Measurements from ENCODE around the gene UQCR10. TPM values are rescaled to one million over a fixed set of nuclear protein-coding genes. Genes with fewer than 3 reads are reported as not detected.
A peak's percentile ranks its signal among the peaks of the same experiment; 100 is the strongest.

Gene UQCR10
- total RNA-seq, 1 experiment from 2014 or later: 147 TPM

GRCh38 chr22:29718949-29719898, 47.9 kb upstream of the UQCR10 start:
- no peak overlapping the region for H3K27ac Mint-ChIP-seq (ENCODE audit: unreplicated experiment)
- intact Hi-C loops (cut with micrococcal nuclease; ENCODE audit: unreplicated experiment): no loop called here
- Histone ChIP-seq H3K4me3 (ENCODE audit: low read depth, low read length) (no peak overlapping the region; the same call in 1 of the 2 replicates), H3K27me3 (replicated peaks; ENCODE audit: control insufficient read depth, insufficient read depth, low read length) (no peaks in the 10 kb centered on the region; the same call in 1 of the 2 replicates), H3K9me3 (no peaks in the 10 kb centered on the region), H3K4me1 (no peaks in the 10 kb centered on the region), H3K36me3 (ENCODE audit: control insufficient read depth, insufficient read depth, low read length) (no peaks in the 10 kb centered on the region)
- TF ChIP-seq, protein P1, sequence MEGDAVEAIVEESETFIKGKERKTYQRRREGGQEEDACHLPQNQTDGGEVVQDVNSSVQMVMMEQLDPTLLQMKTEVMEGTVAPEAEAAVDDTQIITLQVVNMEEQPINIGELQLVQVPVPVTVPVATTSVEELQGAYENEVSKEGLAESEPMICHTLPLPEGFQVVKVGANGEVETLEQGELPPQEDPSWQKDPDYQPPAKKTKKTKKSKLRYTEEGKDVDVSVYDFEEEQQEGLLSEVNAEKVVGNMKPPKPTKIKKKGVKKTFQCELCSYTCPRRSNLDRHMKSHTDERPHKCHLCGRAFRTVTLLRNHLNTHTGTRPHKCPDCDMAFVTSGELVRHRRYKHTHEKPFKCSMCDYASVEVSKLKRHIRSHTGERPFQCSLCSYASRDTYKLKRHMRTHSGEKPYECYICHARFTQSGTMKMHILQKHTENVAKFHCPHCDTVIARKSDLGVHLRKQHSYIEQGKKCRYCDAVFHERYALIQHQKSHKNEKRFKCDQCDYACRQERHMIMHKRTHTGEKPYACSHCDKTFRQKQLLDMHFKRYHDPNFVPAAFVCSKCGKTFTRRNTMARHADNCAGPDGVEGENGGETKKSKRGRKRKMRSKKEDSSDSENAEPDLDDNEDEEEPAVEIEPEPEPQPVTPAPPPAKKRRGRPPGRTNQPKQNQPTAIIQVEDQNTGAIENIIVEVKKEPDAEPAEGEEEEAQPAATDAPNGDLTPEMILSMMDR (IDR thresholded peaks at IDR 0.05; ENCODE audit: insufficient read depth in 1 of 2, low read depth in 1 of 2, low read length in 1 of 2, severe bottlenecking in 1 of 2, unreplicated experiment in 1 of 2): no peak
- ChIA-PET POLR2A (no interaction called here), CTCF (interaction anchor here (2.3 kb wide), 1 partner anchor 83 kb away, joined by 5 read pairs; no protein-coding TSS in a partner anchor)
- peak overlapping the region; percentile 48 for H3K4me3 Mint-ChIP-seq (ENCODE audit: unreplicated experiment)
- no TSS peak for BruUV-seq (replicated peaks)
- peaks cover 16% of the 10 kb centered on the region for H3K27me3 Mint-ChIP-seq (ENCODE audit: insufficient read depth, unreplicated experiment)
- no peaks in the 10 kb centered on the region for H3K9me3 Mint-ChIP-seq (ENCODE audit: unreplicated experiment)
- DNase-seq: no peak
- H3K4me1 Mint-ChIP-seq (ENCODE audit: low read depth, unreplicated experiment): no peaks in the 10 kb centered on the region
- H3K36me3 Mint-ChIP-seq (ENCODE audit: insufficient read depth, unreplicated experiment): no peaks in the 10 kb centered on the region

DNA sequence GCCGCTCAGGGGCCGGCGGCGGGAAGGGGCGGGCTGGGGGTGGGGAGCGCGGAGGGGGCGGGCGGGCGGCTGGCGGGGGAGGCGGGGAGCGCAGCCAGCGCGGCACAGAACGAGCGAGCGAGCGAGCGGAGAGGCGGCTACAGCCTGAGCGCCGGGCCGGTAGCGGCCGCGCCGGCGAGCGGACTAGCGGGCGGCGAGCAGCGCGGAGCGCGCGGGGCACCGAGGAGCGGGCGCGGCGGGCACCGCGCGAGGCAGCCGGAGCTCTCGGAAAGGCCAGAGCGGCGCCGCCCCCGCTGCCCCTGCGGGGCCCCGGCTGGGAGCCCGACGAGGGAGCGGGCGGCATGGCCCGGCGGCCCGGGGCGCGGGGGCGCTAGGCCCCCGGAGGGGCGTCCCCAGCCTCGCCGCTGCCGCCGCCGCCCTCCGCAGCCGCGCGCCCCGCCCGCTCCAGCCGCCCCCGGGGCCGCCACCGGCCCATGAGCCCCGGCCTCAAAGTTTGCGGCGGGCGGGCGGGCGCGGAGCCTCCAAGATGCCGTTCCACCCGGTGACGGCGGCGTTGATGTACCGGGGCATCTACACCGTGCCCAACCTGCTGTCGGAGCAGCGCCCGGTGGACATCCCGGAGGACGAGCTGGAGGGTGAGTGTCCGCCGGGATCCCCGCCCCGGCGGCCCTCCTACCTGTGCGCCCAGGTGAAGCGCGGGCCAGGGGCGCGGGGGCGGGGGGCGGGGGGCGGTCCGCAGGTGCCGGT, 47.1 kb upstream of the UQCR10 start, which contains the start of gene CABP7:
Gene CABP7 (plus strand): TSS at position 105 of the 747 bp plus-strand sequence. CDS start 422 bp downstream, at position 527.
- H3K4me3 ChIP-seq (ENCODE audit: low read depth, low read length): peak within 1 kb of the TSS; percentile 14
- intact Hi-C loops (cut with micrococcal nuclease; ENCODE audit: unreplicated experiment): no loop called here
- H3K9me3 ChIP-seq: no peaks in the 10 kb centered on the region
- H3K27me3 Mint-ChIP-seq (ENCODE audit: insufficient read depth, unreplicated experiment): peaks cover 16% of the 10 kb centered on the region
- H3K36me3 Mint-ChIP-seq (ENCODE audit: insufficient read depth, unreplicated experiment): no peaks in the 10 kb centered on the region
- BruUV-seq (replicated peaks): no TSS peak
- H3K27ac Mint-ChIP-seq (ENCODE audit: unreplicated experiment): no peak within 1 kb of the TSS
- H3K9me3 Mint-ChIP-seq (ENCODE audit: unreplicated experiment): no peaks in the 10 kb centered on the region
- no peaks in the 10 kb centered on the region for H3K4me1 ChIP-seq
- no peaks in the 10 kb centered on the region; the same call in 1 of the 2 replicates for H3K27me3 ChIP-seq (replicated peaks; ENCODE audit: control insufficient read depth, insufficient read depth, low read length)
- peak within 1 kb of the TSS; percentile 51 for H3K4me3 Mint-ChIP-seq (ENCODE audit: unreplicated experiment)
- POLR2A ChIA-PET: no interaction called here
- DNase-seq: no peak
- TF ChIP-seq, protein P1 (IDR thresholded peaks at IDR 0.05; ENCODE audit: insufficient read depth in 1 of 2, low read depth in 1 of 2, low read length in 1 of 2, severe bottlenecking in 1 of 2, unreplicated experiment in 1 of 2): no peak
- H3K4me1 Mint-ChIP-seq (ENCODE audit: low read depth, unreplicated experiment): no peaks in the 10 kb centered on the region
- CTCF ChIA-PET: no interaction called here
- no peaks in the 10 kb centered on the region for H3K36me3 ChIP-seq (ENCODE audit: control insufficient read depth, insufficient read depth, low read length)

DNA sequence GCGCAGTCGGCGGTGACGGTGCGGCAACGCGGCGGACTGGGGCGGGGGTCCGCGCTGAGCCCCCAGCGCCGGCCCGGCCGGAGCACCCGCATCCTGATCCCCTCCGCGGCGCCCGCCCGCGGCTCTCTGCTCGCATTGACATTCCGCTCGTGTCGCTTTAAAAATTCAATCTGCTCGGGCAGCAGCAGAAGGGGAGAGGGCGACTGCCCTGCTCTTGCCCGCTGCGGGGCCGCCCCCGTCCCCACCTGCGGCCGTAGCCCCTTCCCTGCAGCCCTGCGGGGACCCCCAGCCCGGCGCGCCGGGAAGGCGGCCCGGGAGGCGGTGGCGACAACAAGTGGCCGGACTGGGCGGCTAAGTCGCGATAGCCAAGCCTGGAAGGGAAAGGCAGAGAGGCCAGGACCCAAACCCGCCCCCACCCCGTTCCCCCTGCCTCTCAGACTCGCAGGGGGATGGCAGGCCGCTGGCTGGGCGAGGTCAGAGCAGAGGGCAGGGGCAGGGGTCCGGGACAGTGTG, 46.3 kb upstream of the UQCR10 start:
- Mint-ChIP-seq H3K4me1 (ENCODE audit: low read depth, unreplicated experiment) (no peaks in the 10 kb centered on the region), H3K9me3 (ENCODE audit: unreplicated experiment) (no peaks in the 10 kb centered on the region), H3K4me3 (ENCODE audit: unreplicated experiment) (peak overlapping the region; percentile 51), H3K27ac (ENCODE audit: unreplicated experiment) (no peak overlapping the region), H3K27me3 (ENCODE audit: insufficient read depth, unreplicated experiment) (peaks cover 15% of the 10 kb centered on the region), H3K36me3 (ENCODE audit: insufficient read depth, unreplicated experiment) (no peaks in the 10 kb centered on the region)
- TF ChIP-seq, protein P1 (IDR thresholded peaks at IDR 0.05; ENCODE audit: insufficient read depth in 1 of 2, low read depth in 1 of 2, low read length in 1 of 2, severe bottlenecking in 1 of 2, unreplicated experiment in 1 of 2): no peak
- no peak for DNase-seq
- CTCF ChIA-PET: no interaction called here
- intact Hi-C loops (cut with micrococcal nuclease; ENCODE audit: unreplicated experiment): no loop called here
- no peaks in the 10 kb centered on the region for H3K4me1 ChIP-seq
- no peak overlapping the region for H3K4me3 ChIP-seq (ENCODE audit: low read depth, low read length)
- H3K36me3 ChIP-seq (ENCODE audit: control insufficient read depth, insufficient read depth, low read length): no peaks in the 10 kb centered on the region
- H3K9me3 ChIP-seq: no peaks in the 10 kb centered on the region
- POLR2A ChIA-PET: no interaction called here
- no peaks in the 10 kb centered on the region for H3K27me3 ChIP-seq (replicated peaks; ENCODE audit: control insufficient read depth, insufficient read depth, low read length)
- BruUV-seq (replicated peaks): no TSS peak
